ENCODE measurements around the gene MRPL37.
"Not testable (repeated sequence)": the region's sequence is repeated elsewhere in the genome, so short reads cannot be mapped to it uniquely, and the experiment has no call there.

MRPL37 gene

DNA sequence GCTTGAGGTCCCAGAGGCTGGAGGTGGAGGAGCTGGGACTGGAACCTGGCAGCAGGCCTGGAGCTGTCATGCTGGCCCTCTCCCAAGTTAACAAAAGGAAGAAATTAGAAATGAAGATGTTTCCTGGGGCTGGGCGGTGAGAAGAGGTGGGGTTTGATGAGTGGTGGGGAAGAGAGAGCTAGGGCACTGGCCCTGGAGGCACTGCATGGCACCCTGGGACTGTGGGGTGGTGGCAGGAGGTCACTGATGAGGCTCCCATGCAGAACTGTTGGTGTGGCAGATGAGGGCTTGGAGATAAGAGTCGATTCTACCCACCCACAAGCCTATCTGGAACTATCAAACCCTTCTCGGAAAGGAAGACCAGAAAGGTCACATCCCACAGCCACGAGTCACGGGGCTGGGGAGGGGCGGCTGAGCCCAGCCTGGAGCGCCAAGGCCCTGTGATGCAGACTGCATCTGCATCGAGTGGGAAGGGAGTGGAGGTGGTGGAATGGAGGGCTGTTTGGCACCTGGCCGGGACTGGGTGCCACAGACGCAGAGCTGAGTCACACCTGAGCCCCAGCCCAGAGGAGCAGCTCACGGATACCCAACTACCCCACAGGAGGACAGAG is 29.4 kb downstream of the MRPL37 start:
- WGBS (ENCODE audit: extremely low coverage, insufficient coverage, insufficient read length), result no CpG with 5 or more reads among the region's 11 CpGs
- no peaks in the 10 kb centered on the region for H3K27me3 ChIP-seq (ENCODE audit: insufficient read depth, low read length)

DNA sequence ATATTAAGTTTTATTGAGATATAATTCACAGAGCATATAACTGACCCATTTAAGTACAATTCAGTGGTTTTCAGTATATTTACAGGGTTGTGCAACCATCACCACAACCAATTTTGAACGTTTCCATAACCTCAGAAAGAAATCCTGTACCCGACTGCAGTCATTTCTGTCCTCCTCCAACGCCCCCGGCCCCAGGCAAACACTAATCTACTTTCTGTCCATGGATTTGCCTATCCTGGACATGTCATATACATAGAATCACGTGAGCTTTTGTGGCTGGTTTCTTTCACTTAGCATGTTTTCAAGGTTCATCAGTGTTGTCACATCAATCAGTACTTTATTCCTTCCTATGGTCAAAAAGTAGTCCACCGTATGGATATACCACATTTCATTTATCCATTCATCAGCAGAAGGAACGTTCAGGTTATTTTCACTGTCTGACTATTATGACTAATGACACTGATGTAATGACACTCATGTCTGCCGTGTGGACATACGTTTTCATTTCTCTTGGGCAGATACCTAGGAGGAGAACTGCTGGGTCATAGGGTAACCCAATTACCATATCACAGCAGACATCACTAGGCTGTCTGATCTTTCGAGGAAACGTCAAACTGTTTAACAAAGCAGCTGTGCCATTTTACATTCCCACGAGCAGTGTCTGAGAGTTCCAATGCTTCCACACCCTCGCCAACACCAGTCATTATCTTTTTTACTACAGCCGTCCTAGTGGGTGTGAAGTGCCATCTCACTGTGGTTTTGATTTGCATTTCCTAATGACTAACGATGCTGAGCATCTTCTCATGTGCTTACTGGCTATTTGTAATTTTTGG is 30.8 kb downstream of the MRPL37 start:
- Histone ChIP-seq H3K18ac (ENCODE audit: low read length) (no peak overlapping the region), H2AFZ (ENCODE audit: insufficient read depth, low read length, poor library complexity) (no peak overlapping the region), H3K27me3 (ENCODE audit: insufficient read depth, low read length) (no peaks in the 10 kb centered on the region), H2BK5ac (ENCODE audit: low read depth, low read length, poor library complexity) (no peak overlapping the region), H3K27ac (ENCODE audit: low read depth, low read length) (no peak overlapping the region), H3K9me3 (ENCODE audit: insufficient read depth, low read depth, low read length) (no peaks in the 10 kb centered on the region), H4K91ac (ENCODE audit: low read depth, low read length) (no peak overlapping the region), H3K4me2 (ENCODE audit: low read length) (no peak overlapping the region), H3K79me2 (ENCODE audit: control insufficient read depth, insufficient read depth, low read length, poor library complexity) (no peaks in the 10 kb centered on the region), H2BK12ac (ENCODE audit: low read length) (no peak overlapping the region), H3K9ac (ENCODE audit: low read length) (no peak overlapping the region), H4K12ac (ENCODE audit: low read depth, low read length) (no peak overlapping the region), H2AK5ac (ENCODE audit: low read length) (no peak overlapping the region), H3K79me1 (ENCODE audit: low read length) (no peaks in the 10 kb centered on the region), H3K36me3 (ENCODE audit: control insufficient read depth in 1 of 2, insufficient read depth in 2 of 2, low read length in 2 of 2) (peaks cover 25 to 29% of the 10 kb centered on the region in 2 experiments), H2BK120ac (ENCODE audit: insufficient read depth, low read length, poor library complexity) (no peak overlapping the region), H4K8ac (ENCODE audit: low read depth, low read length) (no peak overlapping the region), H3K23ac (ENCODE audit: low read length) (no peak overlapping the region), H3K4ac (ENCODE audit: low read depth, low read length) (no peak overlapping the region), H3K4me1 (ENCODE audit: control insufficient read depth in 1 of 2, insufficient read depth in 2 of 2, low read length in 2 of 2) (peaks cover 22 to 29% of the 10 kb centered on the region in 2 experiments), H3K4me3 (ENCODE audit: low read depth, low read length) (no peak overlapping the region), H3K14ac (ENCODE audit: low read length) (no peak overlapping the region)
- peak; percentile 78 to 81 for DNase-seq
- WGBS (ENCODE audit: extremely low coverage, insufficient coverage, insufficient read length), result no CpG with 5 or more reads among the region's 15 CpGs

More for the DNA sequence above, 29.4 kb downstream of the MRPL37 start:
- Histone ChIP-seq H2BK5ac (ENCODE audit: low read depth, low read length, poor library complexity) (peak overlapping the region; percentile 18), H3K79me2 (ENCODE audit: control insufficient read depth, insufficient read depth, low read length, poor library complexity) (no peaks in the 10 kb centered on the region), H3K9me3 (ENCODE audit: insufficient read depth, low read depth, low read length) (no peaks in the 10 kb centered on the region), H2AK5ac (ENCODE audit: low read length) (no peak overlapping the region), H4K8ac (ENCODE audit: low read depth, low read length) (peak overlapping the region; percentile 5), H4K91ac (ENCODE audit: low read depth, low read length) (no peak overlapping the region), H3K14ac (ENCODE audit: low read length) (no peak overlapping the region), H2BK12ac (ENCODE audit: low read length) (no peak overlapping the region), H3K79me1 (ENCODE audit: low read length) (no peaks in the 10 kb centered on the region), H3K18ac (ENCODE audit: low read length) (no peak overlapping the region), H2BK120ac (ENCODE audit: insufficient read depth, low read length, poor library complexity) (no peak overlapping the region), H3K23ac (ENCODE audit: low read length) (no peak overlapping the region), H3K4me3 (ENCODE audit: low read depth, low read length) (no peak overlapping the region), H3K4ac (ENCODE audit: low read depth, low read length) (no peak overlapping the region), H2AFZ (ENCODE audit: insufficient read depth, low read length, poor library complexity) (no peak overlapping the region), H3K9ac (ENCODE audit: low read length) (no peak overlapping the region), H3K4me1 (ENCODE audit: control insufficient read depth in 1 of 2, insufficient read depth in 2 of 2, low read length in 2 of 2) (peaks cover 22 to 29% of the 10 kb centered on the region in 2 experiments), H3K4me2 (ENCODE audit: low read length) (peak overlapping the region; percentile 9), H4K12ac (ENCODE audit: low read depth, low read length) (no peak overlapping the region), H3K36me3 (ENCODE audit: control insufficient read depth in 1 of 2, insufficient read depth in 2 of 2, low read length in 2 of 2) (peaks cover 27 to 30% of the 10 kb centered on the region in 2 experiments), H3K27ac (ENCODE audit: low read depth, low read length) (no peak overlapping the region)
- DNase-seq, result peak; percentile 93 to 94

DNA sequence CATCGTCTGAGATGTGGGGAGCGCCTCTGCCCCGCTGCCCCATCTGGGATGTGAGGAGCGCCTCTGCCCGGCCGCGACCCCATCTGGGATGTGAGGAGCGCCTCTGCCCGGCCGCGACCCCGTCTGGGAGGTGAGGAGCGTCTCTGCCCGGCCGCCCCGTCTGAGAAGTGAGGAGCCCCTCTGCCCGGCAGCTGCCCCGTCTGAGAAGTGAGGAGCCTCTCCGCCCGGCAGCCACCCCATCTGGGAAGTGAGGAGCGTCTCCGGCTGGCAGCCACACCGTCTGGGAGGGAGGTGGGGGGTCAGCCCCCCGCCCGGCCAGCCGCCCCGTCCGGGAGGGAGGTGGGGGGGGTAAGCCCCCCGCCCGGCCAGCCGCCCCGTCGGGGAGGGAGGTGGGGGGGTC is 33.2 kb downstream of the MRPL37 start:
- H3K79me1 ChIP-seq (ENCODE audit: low read length); H3K18ac ChIP-seq (ENCODE audit: low read length); H3K9ac ChIP-seq (ENCODE audit: low read length); H2BK120ac ChIP-seq (ENCODE audit: insufficient read depth, low read length, poor library complexity); H2AFZ ChIP-seq (ENCODE audit: insufficient read depth, low read length, poor library complexity); H2AK5ac ChIP-seq (ENCODE audit: low read length); DNase-seq; H3K79me2 ChIP-seq (ENCODE audit: control insufficient read depth, insufficient read depth, low read length, poor library complexity); H3K14ac ChIP-seq (ENCODE audit: low read length); H3K23ac ChIP-seq (ENCODE audit: low read length); H2BK12ac ChIP-seq (ENCODE audit: low read length); H3K27me3 ChIP-seq (ENCODE audit: insufficient read depth, low read length); H3K4ac ChIP-seq (ENCODE audit: low read depth, low read length); H3K4me2 ChIP-seq (ENCODE audit: low read length); H3K27ac ChIP-seq (ENCODE audit: low read depth, low read length); H4K12ac ChIP-seq (ENCODE audit: low read depth, low read length); H2BK5ac ChIP-seq (ENCODE audit: low read depth, low read length, poor library complexity); H3K9me3 ChIP-seq (ENCODE audit: insufficient read depth, low read depth, low read length); H4K91ac ChIP-seq (ENCODE audit: low read depth, low read length); H4K8ac ChIP-seq (ENCODE audit: low read depth, low read length); H3K4me3 ChIP-seq (ENCODE audit: low read depth, low read length): not testable (repeated sequence)
- no CpG with 5 or more reads among the region's 33 CpGs for WGBS (ENCODE audit: extremely low coverage, insufficient coverage, insufficient read length)
- peaks cover 27 to 33% of the 10 kb centered on the region in 2 experiments for H3K36me3 ChIP-seq (ENCODE audit: control insufficient read depth in 1 of 2, insufficient read depth in 2 of 2, low read length in 2 of 2)
- H3K4me1 ChIP-seq (ENCODE audit: control insufficient read depth in 1 of 2, insufficient read depth in 2 of 2, low read length in 2 of 2), result peaks cover 17 to 19% of the 10 kb centered on the region in 2 experiments

GRCh38 chr1:54234284-54234683 is 34.3 kb downstream of the MRPL37 start:
- Histone ChIP-seq H4K12ac (ENCODE audit: low read depth, low read length) (no peak overlapping the region), H2AFZ (ENCODE audit: insufficient read depth, low read length, poor library complexity) (no peak overlapping the region), H3K27ac (ENCODE audit: low read depth, low read length) (no peak overlapping the region), H3K4me1 (ENCODE audit: control insufficient read depth in 1 of 2, insufficient read depth in 2 of 2, low read length in 2 of 2) (peaks cover 8% of the 10 kb centered on the region in 2 experiments), H3K4me2 (ENCODE audit: low read length) (no peak overlapping the region), H2AK5ac (ENCODE audit: low read length) (no peak overlapping the region), H3K9me3 (ENCODE audit: insufficient read depth, low read depth, low read length) (no peaks in the 10 kb centered on the region), H3K79me1 (ENCODE audit: low read length) (no peaks in the 10 kb centered on the region), H4K91ac (ENCODE audit: low read depth, low read length) (no peak overlapping the region), H2BK120ac (ENCODE audit: insufficient read depth, low read length, poor library complexity) (no peak overlapping the region), H3K18ac (ENCODE audit: low read length) (no peak overlapping the region), H2BK5ac (ENCODE audit: low read depth, low read length, poor library complexity) (no peak overlapping the region), H3K4me3 (ENCODE audit: low read depth, low read length) (no peak overlapping the region), H3K36me3 (ENCODE audit: control insufficient read depth in 1 of 2, insufficient read depth in 2 of 2, low read length in 2 of 2) (peaks cover 25 to 29% of the 10 kb centered on the region in 2 experiments), H3K79me2 (ENCODE audit: control insufficient read depth, insufficient read depth, low read length, poor library complexity) (no peaks in the 10 kb centered on the region), H4K8ac (ENCODE audit: low read depth, low read length) (no peak overlapping the region), H3K27me3 (ENCODE audit: insufficient read depth, low read length) (no peaks in the 10 kb centered on the region), H3K4ac (ENCODE audit: low read depth, low read length) (no peak overlapping the region), H3K9ac (ENCODE audit: low read length) (no peak overlapping the region), H3K14ac (ENCODE audit: low read length) (no peak overlapping the region), H3K23ac (ENCODE audit: low read length) (no peak overlapping the region), H2BK12ac (ENCODE audit: low read length) (no peak overlapping the region)
- DNase-seq, result no peak
- WGBS (ENCODE audit: extremely low coverage, insufficient coverage, insufficient read length), result no CpG with 5 or more reads among the region's 2 CpGs

Measured in trophoblast cell (in vitro differentiated cells and primary cell).